ENCODE results near the gene SLC49A4.

DNA sequence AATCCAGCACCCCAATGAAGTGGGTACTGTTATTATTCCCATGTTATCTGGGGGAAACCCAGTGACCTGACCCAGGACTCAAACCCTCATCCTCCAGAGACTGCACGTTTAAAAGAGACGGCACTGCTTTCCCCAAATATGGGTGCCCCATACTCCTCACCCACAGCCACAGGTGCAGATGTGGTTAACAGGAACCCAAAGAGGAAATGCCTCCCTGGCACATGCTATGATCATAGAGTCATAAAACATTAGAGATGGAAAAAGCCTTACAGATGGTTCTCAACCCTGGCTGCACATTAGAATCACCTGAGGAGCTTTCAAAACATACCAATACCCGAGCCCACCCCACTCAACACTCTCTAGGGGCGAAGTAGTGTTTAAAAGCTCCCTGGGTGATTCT is 121.2 kb downstream of the SLC49A4 start:
- TF ChIP-seq, protein P1, sequence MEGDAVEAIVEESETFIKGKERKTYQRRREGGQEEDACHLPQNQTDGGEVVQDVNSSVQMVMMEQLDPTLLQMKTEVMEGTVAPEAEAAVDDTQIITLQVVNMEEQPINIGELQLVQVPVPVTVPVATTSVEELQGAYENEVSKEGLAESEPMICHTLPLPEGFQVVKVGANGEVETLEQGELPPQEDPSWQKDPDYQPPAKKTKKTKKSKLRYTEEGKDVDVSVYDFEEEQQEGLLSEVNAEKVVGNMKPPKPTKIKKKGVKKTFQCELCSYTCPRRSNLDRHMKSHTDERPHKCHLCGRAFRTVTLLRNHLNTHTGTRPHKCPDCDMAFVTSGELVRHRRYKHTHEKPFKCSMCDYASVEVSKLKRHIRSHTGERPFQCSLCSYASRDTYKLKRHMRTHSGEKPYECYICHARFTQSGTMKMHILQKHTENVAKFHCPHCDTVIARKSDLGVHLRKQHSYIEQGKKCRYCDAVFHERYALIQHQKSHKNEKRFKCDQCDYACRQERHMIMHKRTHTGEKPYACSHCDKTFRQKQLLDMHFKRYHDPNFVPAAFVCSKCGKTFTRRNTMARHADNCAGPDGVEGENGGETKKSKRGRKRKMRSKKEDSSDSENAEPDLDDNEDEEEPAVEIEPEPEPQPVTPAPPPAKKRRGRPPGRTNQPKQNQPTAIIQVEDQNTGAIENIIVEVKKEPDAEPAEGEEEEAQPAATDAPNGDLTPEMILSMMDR (IDR thresholded peaks at IDR 0.05): no peak
- TF ChIP-seq POLR2A (IDR thresholded peaks at IDR 0.05): no peak

All from esophagus squamous epithelium (tissue), 4 donors.